H1 (cell line): ENCODE measurements around the gene CWC27. TPM values are rescaled to one million over a fixed set of nuclear protein-coding genes. Genes with fewer than 3 reads are reported as not detected.

ENCODE experiments used
- CTCF ChIA-PET: fragments of 300-600 bp; sonication (Branson Sonifier 250); formaldehyde crosslinking; loops from one replicate; lab custom pipeline; 2021; ENCODE audit not compliant: partially characterized antibody; lab: Charles Lee
- POLR2A ChIA-PET: fragments of 300-600 bp; sonication (Branson Sonifier 250); formaldehyde crosslinking; loops from one replicate; lab custom pipeline; 2021; ENCODE audit warnings: inconsistent platforms; ENCODE audit not compliant: partially characterized antibody; lab: Charles Lee
- DNase-seq, 2 experiments: peaks; one replicate each; pipeline versions ENCODE4 v3.0.0 to v3.0.0-alpha.2; 2010 to 2022; ENCODE audit warnings: low spot score in 2 of 2, low read depth in 1 of 2, mixed read lengths in 1 of 2
- FAIRE-seq: peaks from 2 replicates; lab custom pipeline; 2011; peaks lifted over from hg19 to GRCh38; lab: Jason Lieb, UNC
- H2AFZ ChIP-seq: 2 replicates; pipeline ENCODE4 v1.8.1; 2012; ENCODE audit warnings: low read length, inconsistent platforms
- H2AK5ac ChIP-seq: 2 replicates; pipeline ENCODE4 v1.6.1; 2013; ENCODE audit warnings: low read depth, low read length
- H2BK120ac ChIP-seq: replicated peaks from 2 replicates; pipeline ENCODE3; 2013; ENCODE audit warnings: low read depth, low read length, inconsistent platforms
- H2BK12ac ChIP-seq: 2 replicates; pipeline ENCODE4 v1.6.1; 2013; ENCODE audit warnings: low read depth, low read length
- H2BK15ac ChIP-seq: 2 replicates; pipeline ENCODE4 v1.6.1; 2013; ENCODE audit warnings: low read length
- H2BK20ac ChIP-seq: 2 replicates; pipeline ENCODE4 v1.6.1; 2013; ENCODE audit warnings: low read length
- H2BK5ac ChIP-seq: 2 replicates; pipeline ENCODE4 v1.6.1; 2013; ENCODE audit warnings: low read depth, low read length
- H3K14ac ChIP-seq: 2 replicates; pipeline ENCODE4 v1.6.1; 2013; ENCODE audit warnings: inconsistent platforms; ENCODE audit not compliant: insufficient read length
- H3K18ac ChIP-seq: 2 replicates; pipeline ENCODE4 v1.6.1; 2013; ENCODE audit warnings: low read length; ENCODE audit errors: extremely low read depth
- H3K23ac ChIP-seq: 2 replicates; pipeline ENCODE4 v1.6.1; 2013; ENCODE audit warnings: inconsistent platforms; ENCODE audit not compliant: insufficient read length
- H3K23me2 ChIP-seq: 2 replicates; pipeline ENCODE4 v1.6.1; 2013; ENCODE audit warnings: low read depth, low read length
- H3K27ac ChIP-seq: 2 replicates; pipeline ENCODE4 v1.6.1; 2011; ENCODE audit warnings: low read depth, low read length, inconsistent platforms
- H3K27me3 ChIP-seq, 4 experiments: replicated peaks in 1 of 4; 1 replicate in 1 of 4; 2 replicates in 3 of 4; pipeline versions ENCODE4 v1.6.1 to v1.8.1; 2011 to 2013; ENCODE audit warnings: low read length in 3 of 4, mild to moderate bottlenecking in 3 of 4, inconsistent platforms in 2 of 4, mixed read lengths in 2 of 4, moderate library complexity in 1 of 4; ENCODE audit not compliant: control insufficient read depth in 3 of 4, insufficient read depth in 3 of 4; ENCODE audit errors: extremely low read depth in 1 of 4
- H3K36me3 ChIP-seq, 4 experiments: 2 replicates each; pipeline versions ENCODE4 v1.6.1 to v1.8.1; 2011 to 2013; ENCODE audit warnings: mild to moderate bottlenecking in 4 of 4, low read length in 3 of 4, moderate library complexity in 2 of 4, control low read depth in 1 of 4, inconsistent platforms in 1 of 4; ENCODE audit not compliant: insufficient read depth in 4 of 4, control insufficient read depth in 2 of 4
- H3K4ac ChIP-seq: replicated peaks from 2 replicates; pipeline ENCODE3; 2013; ENCODE audit warnings: low read length, low read depth, mixed read lengths, inconsistent platforms; ENCODE audit not compliant: insufficient read length
- H3K4me1 ChIP-seq, 4 experiments: replicated peaks in 1 of 4; 1 replicate in 1 of 4; 2 replicates in 3 of 4; pipeline versions ENCODE4 v1.6.1 to v1.8.1; 2011 to 2013; ENCODE audit warnings: low read length in 3 of 4, inconsistent platforms in 2 of 4, mixed read lengths in 1 of 4; ENCODE audit not compliant: insufficient read depth in 4 of 4, control insufficient read depth in 3 of 4
- H3K4me2 ChIP-seq, 2 experiments: 2 replicates each; pipeline versions ENCODE4 v1.6.1 to v1.8.1; 2011 to 2013; ENCODE audit warnings: low read depth in 2 of 2, low read length in 2 of 2, control low read depth in 1 of 2, inconsistent platforms in 1 of 2, mild to moderate bottlenecking in 1 of 2; ENCODE audit not compliant: insufficient read depth in 1 of 2
- H3K4me3 ChIP-seq, 4 experiments: fragments of 200-600, 300-600 bp in 1 of 4; sonication (generic), shearing (Covaris generic), sonication (Bioruptor Twin) in 1 of 4; 2 replicates each; pipeline versions ENCODE4 v1.5.1 to v1.8.1; 2011 to 2016; ENCODE audit warnings: low read length in 4 of 4, low read depth in 3 of 4, control low read depth in 2 of 4, inconsistent platforms in 2 of 4, mild to moderate bottlenecking in 2 of 4, mixed read lengths in 1 of 4, moderate library complexity in 1 of 4; ENCODE audit not compliant: insufficient read depth in 2 of 4; ENCODE audit errors: extremely low read depth in 1 of 4
- H3K56ac ChIP-seq: replicated peaks from 2 replicates; pipeline ENCODE3; 2013; ENCODE audit warnings: low read depth, mild to moderate bottlenecking, mixed read lengths, low read length, inconsistent platforms; ENCODE audit not compliant: insufficient read length
- H3K79me1 ChIP-seq: 2 replicates; pipeline ENCODE4 v1.6.1; 2013; ENCODE audit warnings: low read depth, low read length, control low read depth
- H3K79me2 ChIP-seq, 2 experiments: 2 replicates each; pipeline versions ENCODE4 v1.6.1 to v1.8.1; 2012 to 2013; ENCODE audit warnings: low read length in 2 of 2, mild to moderate bottlenecking in 2 of 2, inconsistent platforms in 1 of 2; ENCODE audit not compliant: insufficient read depth in 2 of 2, control insufficient read depth in 1 of 2
- H3K9ac ChIP-seq, 4 experiments: replicated peaks in 1 of 4; 1 replicate in 1 of 4; 2 replicates in 3 of 4; pipeline versions ENCODE4 v1.6.1 to v1.8.1; 2011 to 2013; ENCODE audit warnings: low read depth in 3 of 4, low read length in 3 of 4, control low read depth in 2 of 4, mild to moderate bottlenecking in 2 of 4, moderate library complexity in 2 of 4, inconsistent platforms in 1 of 4; ENCODE audit errors: extremely low read depth in 1 of 4
- H3K9me3 ChIP-seq, 2 experiments: 2 replicates each; pipeline versions ENCODE4 v1.6.1 to v1.8.1; 2012 to 2013; ENCODE audit warnings: mild to moderate bottlenecking in 2 of 2, moderate library complexity in 2 of 2, control low read depth in 1 of 2, inconsistent platforms in 1 of 2, low read depth in 1 of 2, low read length in 1 of 2, mixed read lengths in 1 of 2; ENCODE audit not compliant: insufficient read depth in 2 of 2
- H4K20me1 ChIP-seq, 2 experiments: replicated peaks in 1 of 2; 2 replicates each; pipeline versions ENCODE3 to v1.8.1; 2011 to 2013; ENCODE audit warnings: inconsistent platforms in 2 of 2, low read length in 2 of 2, mild to moderate bottlenecking in 1 of 2; ENCODE audit not compliant: insufficient read depth in 2 of 2, control insufficient read depth in 1 of 2
- H4K5ac ChIP-seq: 2 replicates; pipeline ENCODE4 v1.6.1; 2013; ENCODE audit warnings: low read length, low read depth, mixed read lengths, inconsistent platforms; ENCODE audit not compliant: insufficient read length
- H4K8ac ChIP-seq: 2 replicates; pipeline ENCODE4 v1.8.0; 2013; ENCODE audit warnings: mild to moderate bottlenecking, moderate library complexity, low read length, inconsistent platforms; ENCODE audit not compliant: insufficient read depth; ENCODE audit errors: extremely low read depth
- H4K91ac ChIP-seq: replicated peaks from 2 replicates; pipeline ENCODE3; 2013; ENCODE audit warnings: low read length, mixed read lengths, inconsistent platforms; ENCODE audit not compliant: insufficient read length
- KDM5A ChIP-seq: fragments of 200-600 bp; IDR thresholded peaks from 2 replicates; pipeline ENCODE4 v1.7.1; 2012; ENCODE audit warnings: mild to moderate bottlenecking, low read length, inconsistent platforms, mixed read lengths
- SP2 ChIP-seq: IDR thresholded peaks from 2 replicates; pipeline ENCODE4 v1.6.1; 2012; ENCODE audit warnings: mild to moderate bottlenecking, low read length, inconsistent platforms
- USF2 ChIP-seq: IDR thresholded peaks from 2 replicates; pipeline ENCODE4 v1.6.1; 2011; ENCODE audit warnings: low read length, improper control_type of control experiment
- WGBS, 2 experiments: shearing (Covaris generic) in 1 of 2; methylation state at CpG; one replicate each; pipeline versions ENCODE4 v1.1.6 to v1.1.7; 2013 to 2015; ENCODE audit warnings: low lambda C conversion rate in 2 of 2, mixed read lengths in 2 of 2, inconsistent platforms in 1 of 2, low coverage in 1 of 2, missing lambda C conversion rate in 1 of 2; ENCODE audit not compliant: insufficient replicate concordance in 2 of 2, insufficient coverage in 1 of 2, insufficient read length in 1 of 2; ENCODE audit errors: extremely low coverage in 1 of 2, missing lambda C conversion rate in 1 of 2; 5-methylcytosine and 5-hydroxymethylcytosine counted together
- polyA plus RNA-seq, 7 experiments: library from polyadenylated mRNA; depleted of rRNA in 3 of 7; stranded (reverse) in 5 of 7; unstranded in 2 of 7; fragments of >200 nt in 5 of 7; fragments of 200-250 nt in 2 of 7; gene quantifications; 1 replicate in 5 of 7; 2 replicates in 1 of 7; 4 replicates in 1 of 7; pipeline versions ENCODE4 v1.2.1 to v1.2.3, GENCODE V29; 2011 to 2013; ENCODE audit warnings: missing spikeins in 2 of 7, mixed read lengths in 2 of 7
- total RNA-seq: library from RNA; stranded (reverse); fragmentation: NEBNext Ultra II Directional; extraction: Animal tissue kit (Norgen Biotek cat#: 25700); gene quantifications from 2 replicates; pipeline ENCODE4 v1.2.1, GENCODE V29; 2021

Gene CWC27
- total and polyA plus RNA-seq, 2 of the 8 experiments (the other 6 are each of a cell fraction or from before 2014, with no cell fraction given) = 24.9 to 43.4 TPM

- Histone ChIP-seq H3K23ac (no peak overlapping the region), H3K79me2 (no peaks in the 10 kb centered on the region), H2BK5ac (no peak overlapping the region), H3K18ac (no peak overlapping the region), H2BK120ac (no peak overlapping the region), H3K4me3 (no peak overlapping the region), H3K4me1 (peaks cover 0 to 10% (median 3%) of the 10 kb centered on the region in 4 experiments; a peak in 6 of 7 replicates), H4K8ac (no peak overlapping the region), H3K27ac (no peak overlapping the region), H3K9ac (no peak overlapping the region), H3K14ac (no peak overlapping the region), H4K91ac (no peak overlapping the region), H2BK15ac (no peak overlapping the region), H2BK20ac (no peak overlapping the region), H3K56ac (no peak overlapping the region), H2AFZ (no peak overlapping the region), H4K5ac (no peak overlapping the region), H3K27me3 (peaks cover 0 to 3% (median under 1%) of the 10 kb centered on the region in 4 experiments; a peak in 3 of 7 replicates), H2AK5ac (no peak overlapping the region), H3K36me3 (no peaks in the 10 kb centered on the region), H4K20me1 (no peaks in the 10 kb centered on the region), H3K4me2 (no peak overlapping the region), H3K79me1 (no peaks in the 10 kb centered on the region), H3K23me2 (no peaks in the 10 kb centered on the region), H3K9me3 (no peaks in the 10 kb centered on the region), H3K4ac (no peak overlapping the region), H2BK12ac (no peak overlapping the region)
- POLR2A ChIA-PET = no interaction called here
- CTCF ChIA-PET = no interaction called here
- FAIRE-seq (no peak), DNase-seq (no peak)
- WGBS, 2 experiments = 83% methylated on average over 6 of the region's 6 CpGs; no CpG with 5 or more reads in 1 of the 2 experiments
- no peak for TF ChIP-seq SP2
- no peak for TF ChIP-seq KDM5A
- no peak for TF ChIP-seq USF2
Observed at GRCh38 chr5:65032250-65032649, 263.5 kb downstream of the CWC27 start.
